HG03095 (cell line): ENCODE data around the gene STK11.

ENCODE experiments used
- ATAC-seq: cut with Tn5 transposase; IDR thresholded peaks from one replicate; pipeline ENCODE4 v1.9.1; 2021; ENCODE audit warnings: moderate library complexity; ENCODE audit not compliant: unreplicated experiment

STK11 gene

GRCh38 chr19:1260749-1261537 is 55.4 kb downstream of the STK11 start:
- ATAC-seq, result peak; percentile 45

DNA sequence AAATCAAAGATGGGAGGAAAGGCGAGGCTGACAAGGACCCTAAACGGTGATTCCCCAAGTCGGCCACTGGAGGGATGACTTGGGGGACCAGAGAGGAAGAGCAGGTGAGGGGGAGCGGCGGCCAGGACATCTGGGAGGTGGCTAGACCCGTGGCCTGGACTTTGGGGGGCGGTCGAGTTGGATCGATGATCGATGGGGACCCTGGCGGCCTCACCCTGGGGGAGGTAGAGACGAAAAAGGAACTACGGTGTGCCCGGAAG is 55.9 kb downstream of the STK11 start:
- ATAC-seq, result no peak

GRCh38 chr19:1261798-1262622 is 56.4 kb downstream of the STK11 start:
- ATAC-seq, result no peak

DNA sequence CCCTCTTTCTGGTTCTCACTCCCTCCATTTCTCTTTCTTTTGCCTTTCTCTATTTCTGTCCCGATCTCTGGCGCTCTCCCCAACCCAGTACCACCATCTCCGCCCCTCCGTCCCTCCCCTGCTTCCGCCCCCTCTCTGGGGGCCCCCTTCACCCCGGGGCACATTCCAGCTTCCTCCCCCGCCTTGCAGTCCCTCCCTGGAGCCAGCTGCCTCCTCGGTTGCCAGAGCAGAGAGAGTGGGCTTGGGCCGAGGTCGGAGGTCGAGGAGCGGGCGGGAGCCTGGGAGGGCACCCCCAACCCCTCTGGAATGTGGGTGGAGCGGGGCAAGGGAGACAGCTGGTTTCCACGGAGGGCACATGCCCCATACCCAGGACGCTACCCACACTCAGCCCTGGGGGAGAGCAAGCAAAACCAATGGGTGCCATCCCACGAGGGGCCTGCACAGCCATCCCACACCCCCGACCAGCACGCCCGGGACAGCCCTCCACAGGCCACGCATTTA is 57.1 kb downstream of the STK11 start:
- ATAC-seq, result no peak

- no peak for ATAC-seq
Observed at GRCh38 chr19:1263188-1263587, 57.6 kb downstream of the STK11 start.

DNA sequence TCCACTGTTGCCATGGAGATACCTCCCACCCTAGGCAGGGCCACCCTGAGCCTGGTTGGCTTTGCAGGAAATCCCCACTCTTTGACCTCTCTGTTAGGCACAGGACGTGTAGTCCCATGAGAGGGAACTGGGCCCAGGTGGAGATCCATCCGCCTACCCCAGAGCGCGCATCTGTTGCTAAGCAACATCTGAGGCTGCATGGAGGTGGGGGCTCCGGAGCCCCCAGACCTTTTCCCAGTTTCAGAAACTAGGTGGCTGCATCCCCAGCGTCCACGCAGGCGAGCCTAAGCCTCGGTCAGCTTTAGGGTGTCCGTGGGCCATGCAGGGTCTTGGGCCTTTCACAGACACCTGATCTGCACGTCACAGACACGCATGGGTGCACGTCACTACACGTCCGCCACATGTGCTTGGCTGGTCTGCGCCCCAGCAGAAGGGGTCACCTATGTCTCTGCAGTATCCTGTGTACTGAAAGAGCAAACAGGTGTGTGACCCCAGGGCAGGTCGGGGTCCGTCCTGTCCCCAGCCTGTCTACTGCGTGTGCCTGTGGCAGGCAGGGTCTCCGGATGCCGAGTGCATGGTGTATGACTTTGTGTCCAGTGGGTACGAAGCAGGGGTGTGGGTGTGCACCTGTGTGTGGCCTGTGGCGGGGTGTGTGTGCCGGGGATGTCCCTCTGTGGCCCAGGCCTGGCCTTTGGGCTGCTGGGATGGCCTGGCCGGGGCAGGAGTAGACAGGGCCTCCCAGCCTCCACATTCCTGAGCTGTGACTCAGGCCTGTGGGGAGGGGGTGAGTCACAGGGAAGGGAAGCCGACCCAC is 59.4 kb downstream of the STK11 start:
- no peak for ATAC-seq

- ATAC-seq, result no peak
Observed at GRCh38 chr19:1265615-1266128, 60.1 kb downstream of the STK11 start.

DNA sequence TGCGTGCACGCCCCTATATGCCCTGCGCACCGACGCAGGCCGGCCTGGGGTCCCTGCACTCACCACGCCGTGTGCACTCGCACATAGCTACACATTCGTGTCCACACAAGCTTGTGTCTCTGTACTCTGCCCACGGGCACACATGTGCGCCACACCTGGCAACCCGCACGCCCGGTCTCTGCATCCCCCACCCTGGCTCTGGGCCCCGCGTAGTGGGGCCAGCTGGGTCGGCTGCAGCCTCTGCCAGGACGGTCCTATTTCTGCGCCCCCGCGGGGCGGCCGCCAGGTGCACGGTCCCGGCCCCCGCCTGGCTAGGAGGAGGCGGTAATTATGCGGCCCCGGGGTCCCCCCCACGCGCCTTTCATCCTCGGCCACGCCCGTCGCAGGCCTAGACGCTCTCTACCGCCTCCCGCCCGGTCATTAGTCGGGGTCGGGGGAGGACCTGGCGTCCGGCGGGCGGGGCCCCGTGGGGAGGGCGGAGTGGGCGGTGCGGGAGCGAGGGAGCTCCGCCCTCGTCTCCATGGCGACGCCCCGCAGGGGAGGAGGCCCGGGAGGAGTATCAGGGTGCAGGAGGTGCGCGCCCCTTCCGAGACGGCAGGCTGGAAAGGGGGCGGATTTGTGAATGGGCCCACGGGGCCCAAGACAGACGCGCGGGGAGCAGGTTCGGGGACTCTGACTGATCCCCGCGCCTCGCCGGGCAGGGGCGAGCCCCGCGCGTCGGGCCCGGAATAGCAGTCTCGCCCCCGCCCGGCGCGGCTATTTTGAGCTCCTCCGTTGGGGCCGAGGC is 60.7 kb downstream of the STK11 start:
- peak; percentile 25 for ATAC-seq

DNA sequence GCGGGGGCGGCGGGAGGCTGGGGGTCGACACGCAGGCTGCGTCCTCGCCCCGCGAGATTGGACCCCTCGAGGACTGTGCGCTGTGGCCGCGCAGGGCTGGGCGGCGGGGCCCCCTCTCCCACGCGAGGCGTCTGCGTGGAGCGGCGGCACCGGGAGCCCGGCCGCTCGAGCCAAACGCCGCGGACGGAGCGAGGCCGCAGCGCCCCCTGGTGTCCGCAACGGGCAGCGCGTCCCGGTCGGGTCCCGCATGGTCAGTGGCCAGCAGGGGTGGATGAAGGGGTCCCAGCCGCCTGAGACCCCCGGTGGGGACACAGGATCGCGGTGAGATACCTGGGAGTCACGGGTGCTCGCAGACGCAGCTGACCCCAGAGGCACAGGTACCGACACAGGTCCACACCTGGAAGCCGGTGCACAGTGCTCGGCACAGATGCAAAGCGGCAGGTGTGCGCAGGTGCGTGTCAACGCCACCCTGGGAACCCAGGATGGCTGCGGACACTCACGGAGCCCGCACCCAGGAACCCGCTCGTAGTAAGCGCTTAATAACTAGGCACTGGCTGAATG is 61.4 kb downstream of the STK11 start:
- peak; percentile 4 for ATAC-seq

DNA sequence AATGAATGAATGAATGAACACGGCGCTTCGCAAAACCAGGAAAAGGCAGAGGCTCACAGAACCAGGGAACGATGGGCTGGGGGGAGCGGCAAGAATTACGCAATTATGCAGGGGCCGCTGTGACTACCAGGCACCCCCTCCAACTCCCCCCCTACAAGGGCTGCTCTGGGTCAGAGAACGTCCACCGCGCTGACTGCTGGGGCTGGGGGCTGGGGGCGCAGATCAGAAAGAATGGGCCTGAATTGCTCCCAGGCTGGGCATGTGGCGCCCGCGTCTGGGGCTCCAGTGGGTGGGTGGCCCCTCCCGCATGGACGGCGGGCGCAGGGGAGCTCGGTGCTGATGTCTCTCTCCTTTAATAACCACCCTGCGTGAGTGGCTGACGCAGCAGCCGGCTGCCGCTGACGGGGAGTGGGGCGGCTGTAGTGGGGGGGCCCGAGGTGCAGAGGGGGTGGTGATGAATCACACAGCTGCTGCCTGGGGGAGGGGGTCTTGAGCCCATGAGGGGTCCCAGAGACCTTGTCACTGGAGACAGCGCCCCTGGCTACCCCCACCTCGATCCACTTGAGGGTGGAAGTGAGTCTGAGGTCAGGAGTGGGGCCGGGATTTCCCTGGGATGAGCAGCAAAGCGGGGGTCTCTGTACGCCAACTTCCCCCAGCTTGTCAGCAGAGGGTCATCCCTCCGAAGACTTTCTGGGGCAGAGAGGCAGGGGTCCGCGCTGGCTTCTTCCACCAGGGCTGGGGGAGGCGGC is 62.1 kb downstream of the STK11 start:
- ATAC-seq, result no peak

DNA sequence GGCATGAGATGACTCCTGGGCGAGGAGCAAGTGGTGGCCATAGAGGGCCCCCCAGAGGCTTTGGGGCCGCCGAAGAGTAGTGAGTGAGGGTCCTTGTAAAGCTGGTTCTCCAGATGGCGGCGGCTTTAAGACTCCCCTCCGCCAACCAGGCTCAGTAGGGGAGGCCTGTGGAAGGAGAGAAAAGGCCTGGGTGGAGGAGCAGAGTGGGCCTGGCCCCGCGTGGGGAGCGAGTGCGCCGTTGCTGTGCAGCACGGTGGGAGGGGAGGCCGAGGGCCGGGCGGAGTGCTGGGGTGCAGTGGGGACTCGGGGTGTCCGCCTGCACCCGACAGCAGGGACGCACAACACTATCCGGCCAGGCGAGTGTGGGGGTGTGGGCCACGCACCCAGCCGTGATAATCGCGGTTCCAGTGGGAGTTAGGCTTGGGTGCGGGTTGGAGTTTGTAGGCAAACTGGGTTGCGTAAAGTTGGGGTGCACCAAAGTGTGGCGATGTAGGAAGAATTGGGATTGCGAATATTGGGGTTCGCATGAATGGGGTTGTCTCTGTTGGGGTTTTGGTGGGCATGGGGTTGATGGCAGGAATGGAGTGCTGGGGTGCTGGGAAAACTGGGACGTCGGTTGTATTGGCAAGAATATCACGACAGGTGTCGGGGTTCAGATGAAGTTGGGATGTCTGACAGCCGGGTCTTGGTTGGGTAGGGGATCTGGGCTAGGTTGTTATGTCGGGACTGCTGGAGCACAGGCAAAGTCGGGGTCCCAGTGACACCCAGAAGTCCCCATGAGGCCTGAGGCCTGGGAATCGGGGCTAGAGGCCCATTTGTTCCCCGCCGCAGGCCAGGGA is 62.9 kb downstream of the STK11 start:
- ATAC-seq, result no peak

GRCh38 chr19:1269065-1269477 is 63.5 kb downstream of the STK11 start, which contains the start of gene CIRBP:
Gene CIRBP (plus strand): TSS chr19:1269332. CDS start chr19:1270934, 1,602 bp downstream.
- peak; percentile 40 for ATAC-seq

GRCh38 chr19:1269478-1270212 is 64.1 kb downstream of the STK11 start:
- peak; percentile 9 for ATAC-seq

DNA sequence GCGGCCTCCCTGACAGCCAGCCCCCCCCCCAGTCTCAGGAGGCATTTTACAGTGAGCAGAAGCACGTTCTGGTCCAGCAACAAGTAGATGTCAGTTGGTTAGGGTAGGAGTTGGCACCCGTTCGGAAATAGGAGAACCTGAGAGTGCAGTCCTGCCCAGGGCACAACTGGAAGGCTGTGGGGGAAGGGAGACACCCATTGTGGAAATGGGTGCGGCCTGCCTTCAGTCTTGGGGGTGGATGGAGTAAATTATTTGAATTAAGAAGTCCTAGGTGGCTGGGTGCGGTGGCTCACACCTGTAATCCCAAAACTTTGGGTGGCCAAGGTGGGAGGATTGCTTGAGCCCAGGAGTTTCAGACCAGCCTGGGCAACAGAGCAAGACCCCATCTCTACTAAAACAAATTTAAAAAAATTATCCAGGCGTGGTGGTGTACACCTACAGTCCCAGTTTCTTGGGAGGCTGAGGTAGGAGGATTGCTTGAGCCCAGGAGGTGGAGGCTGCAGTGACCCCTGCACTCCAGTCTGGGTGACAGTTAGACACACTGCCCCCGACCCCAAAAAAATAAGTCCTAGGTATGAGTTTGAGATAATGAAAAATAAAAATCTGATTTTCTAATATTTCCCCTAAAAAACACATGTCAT is 64.8 kb downstream of the STK11 start:
- no peak for ATAC-seq

GRCh38 chr19:1270854-1271527 is 65.4 kb downstream of the STK11 start:
- no peak for ATAC-seq

GRCh38 chr19:1271528-1272422 is 66.2 kb downstream of the STK11 start:
- ATAC-seq, result no peak
